Keratinocyte (primary cell): Measurements from ENCODE around the gene PPP1R36. TPM values are rescaled to one million over a fixed set of nuclear protein-coding genes. Genes with fewer than 3 reads are reported as not detected.

Experiments used
- DNase-seq: peaks from one replicate; pipeline ENCODE4 v3.0.0-alpha.2; 2011; ENCODE audit warnings: low read depth, missing footprints, low spot score
- FAIRE-seq: peaks from 2 replicates; lab custom pipeline; 2011; peaks lifted over from hg19 to GRCh38; lab: Jason Lieb, UNC
- H2AFZ ChIP-seq: 2 replicates; pipeline ENCODE4 v1.6.0; 2012; ENCODE audit warnings: low read length, control low read depth, inconsistent platforms; ENCODE audit not compliant: control insufficient read depth
- H3K27ac ChIP-seq: 2 replicates; pipeline ENCODE4 v1.5.1; 2011; ENCODE audit warnings: low read length; ENCODE audit not compliant: control insufficient read depth, insufficient read depth
- H3K27me3 ChIP-seq: 3 replicates; pipeline ENCODE4 v1.6.0; 2011; ENCODE audit warnings: low read length; ENCODE audit not compliant: control insufficient read depth, insufficient read depth; ENCODE audit errors: extremely low read depth
- H3K36me3 ChIP-seq, 2 experiments: 2 replicates in 1 of 2; 3 replicates in 1 of 2; pipeline ENCODE4 v1.5.1; 2011; ENCODE audit warnings: low read length in 2 of 2, mild to moderate bottlenecking in 1 of 2; ENCODE audit not compliant: control insufficient read depth in 2 of 2, insufficient read depth in 2 of 2; ENCODE audit errors: extremely low read depth in 1 of 2
- H3K4me1 ChIP-seq: 3 replicates; pipeline ENCODE4 v1.5.1; 2011; ENCODE audit warnings: low read length; ENCODE audit not compliant: control insufficient read depth, insufficient read depth; ENCODE audit errors: extremely low read depth
- H3K4me2 ChIP-seq: 3 replicates; pipeline ENCODE4 v1.6.0; 2011; ENCODE audit warnings: low read depth, low read length; ENCODE audit not compliant: control insufficient read depth, insufficient read depth; ENCODE audit errors: extremely low read depth
- H3K4me3 ChIP-seq, 3 experiments: fragments of 200-600 bp in 1 of 3; sonication (generic) in 1 of 3; 2 replicates in 2 of 3; 3 replicates in 1 of 3; pipeline ENCODE4 v1.5.1; 2011 to 2016; ENCODE audit warnings: low read length in 3 of 3, mild to moderate bottlenecking in 3 of 3, control low read depth in 2 of 3, inconsistent platforms in 1 of 3, low read depth in 1 of 3, mixed read lengths in 1 of 3, mixed run types in 1 of 3, moderate library complexity in 1 of 3; ENCODE audit not compliant: control insufficient read depth in 2 of 3, insufficient read depth in 2 of 3; ENCODE audit errors: extremely low read depth in 1 of 3
- H3K79me2 ChIP-seq: 2 replicates; pipeline ENCODE4 v1.6.0; 2012; ENCODE audit warnings: low read length; ENCODE audit not compliant: control insufficient read depth, insufficient read depth
- H3K9ac ChIP-seq: 3 replicates; pipeline ENCODE4 v1.6.0; 2011; ENCODE audit warnings: low read length; ENCODE audit not compliant: control insufficient read depth, insufficient read depth; ENCODE audit errors: extremely low read depth
- H3K9me1 ChIP-seq: 3 replicates; pipeline ENCODE4 v1.6.0; 2011; ENCODE audit warnings: low read length; ENCODE audit not compliant: control insufficient read depth, insufficient read depth; ENCODE audit errors: extremely low read depth
- H3K9me3 ChIP-seq: 2 replicates; pipeline ENCODE4 v1.5.1; 2012; ENCODE audit warnings: low read depth, low read length; ENCODE audit not compliant: control insufficient read depth
- H4K20me1 ChIP-seq: 3 replicates; pipeline ENCODE4 v1.6.0; 2011; ENCODE audit warnings: low read length; ENCODE audit not compliant: control insufficient read depth, insufficient read depth; ENCODE audit errors: extremely low read depth
- CTCF ChIP-seq, 3 experiments: IDR thresholded peaks in 1 of 3; conservative IDR thresholded peaks in 1 of 3; optimal IDR thresholded peaks in 1 of 3; 2 replicates in 2 of 3; 3 replicates in 1 of 3; pipeline versions ENCODE3 to v1.5.1; 2011; ENCODE audit warnings: low read length in 3 of 3, mild to moderate bottlenecking in 3 of 3, moderate library complexity in 2 of 3, control low read depth in 1 of 3, inconsistent platforms in 1 of 3; ENCODE audit not compliant: insufficient read depth in 2 of 3; ENCODE audit errors: extremely low read depth in 1 of 3
- EZH2 ChIP-seq: IDR thresholded peaks from one replicate; pipeline ENCODE4 v1.6.1; 2012; ENCODE audit warnings: inconsistent platforms, mild to moderate bottlenecking, low read length, moderate library complexity
- dilution Hi-C: fragments of 300-500 bp; cut with MboI; formaldehyde crosslinking; loops from one replicate; pipeline ENCODE4 v1.7.0; 2020; ENCODE audit warnings: low sequenced_read_pairs; ENCODE audit not compliant: extremely low pct_ligation_motif_present
- polyA plus RNA-seq, 5 experiments: library from polyadenylated mRNA; depleted of rRNA in 3 of 5; stranded (reverse) in 3 of 5; stranded (forward) in 1 of 5; unstranded in 1 of 5; fragments of >200 nt; gene quantifications; 1 replicate in 1 of 5; 2 replicates in 3 of 5; 3 replicates in 1 of 5; pipeline versions ENCODE4 v1.2.1 to v1.2.3, GENCODE V29; 2011 to 2012; ENCODE audit warnings: missing spikeins in 2 of 5, low read depth in 1 of 5, low replicate concordance in 1 of 5

Gene PPP1R36
- polyA plus RNA-seq, 1 donor (not counting 4 experiments of a cell fraction or from before 2014, with no cell fraction given): 0.81 TPM

GRCh38 chr14:64581817-64582216, 32.1 kb downstream of the PPP1R36 start:
- no peak overlapping the region for H3K4me3 ChIP-seq
- no peak overlapping the region for H2AFZ ChIP-seq

GRCh38 chr14:64584190-64584589, 34.4 kb downstream of the PPP1R36 start:
- no peak for DNase-seq
- Histone ChIP-seq H2AFZ (no peak overlapping the region), H3K4me2 (no peak overlapping the region), H3K4me1 (no peaks in the 10 kb centered on the region), H3K27me3 (no peaks in the 10 kb centered on the region), H3K79me2 (no peaks in the 10 kb centered on the region), H4K20me1 (no peaks in the 10 kb centered on the region), H3K9me1 (no peaks in the 10 kb centered on the region), H3K4me3 (no peak overlapping the region), H3K36me3 (no peaks in the 10 kb centered on the region), H3K9ac (no peak overlapping the region), H3K27ac (no peak overlapping the region), H3K9me3 (no peaks in the 10 kb centered on the region)
- no peak for TF ChIP-seq EZH2
- TF ChIP-seq CTCF (optimal IDR thresholded peaks at IDR 0.05 in 1 of 3, IDR thresholded peaks at IDR 0.05 in 1 of 3, conservative IDR thresholded peaks at IDR 0.05 in 1 of 3; ENCODE audit: extremely low read depth in 1 of 3, insufficient read depth in 2 of 3, low read length in 3 of 3): no peak
- dilution Hi-C loops: no loop called here
- FAIRE-seq: peak; percentile 13

More at GRCh38 chr14:64581817-64582216, 32.1 kb downstream of the PPP1R36 start:
- dilution Hi-C loops: no loop called here
- TF ChIP-seq EZH2 (no peak), CTCF (optimal IDR thresholded peaks at IDR 0.05 in 1 of 3, IDR thresholded peaks at IDR 0.05 in 1 of 3, conservative IDR thresholded peaks at IDR 0.05 in 1 of 3; ENCODE audit: extremely low read depth in 1 of 3, insufficient read depth in 2 of 3, low read length in 3 of 3) (no peak)
- Histone ChIP-seq H3K79me2 (no peaks in the 10 kb centered on the region), H3K4me2 (no peak overlapping the region), H3K9me3 (no peaks in the 10 kb centered on the region), H3K36me3 (no peaks in the 10 kb centered on the region), H4K20me1 (no peaks in the 10 kb centered on the region), H3K4me1 (no peaks in the 10 kb centered on the region), H3K27ac (no peak overlapping the region), H3K27me3 (no peaks in the 10 kb centered on the region), H3K9ac (no peak overlapping the region), H3K9me1 (no peaks in the 10 kb centered on the region)
- FAIRE-seq: no peak
- DNase-seq: no peak
